Breast epithelium (tissue), 4 donors: ENCODE data around the gene BDKRB1. TPM values are rescaled to one million over a fixed set of nuclear protein-coding genes. Genes with fewer than 3 reads are reported as not detected.

ENCODE experiments used
- DNase-seq, 2 donors: peaks; one replicate each; pipeline ENCODE4 v3.0.0-alpha.2; 2019; ENCODE audit warnings: low spot score in 2 of 2
- H3K27ac ChIP-seq, 2 donors: fragments of 200-600 bp; sonication (generic) in 1 of 2; one replicate each; pipeline ENCODE4 v1.5.1; 2016 to 2019; ENCODE audit warnings: mild to moderate bottlenecking in 1 of 2
- H3K27me3 ChIP-seq, 2 donors: fragments of 200-600 bp; sonication (generic) in 1 of 2; one replicate each; pipeline versions ENCODE4 v1.5.1 to v1.6.0; 2017 to 2019; ENCODE audit warnings: control low read depth in 1 of 2, mild to moderate bottlenecking in 1 of 2
- H3K36me3 ChIP-seq: fragments of 200-600 bp; one replicate; pipeline ENCODE4 v1.5.1; 2019
- H3K4me1 ChIP-seq, 2 donors: fragments of 200-600 bp; sonication (generic); one replicate each; pipeline ENCODE4 v1.5.1; 2016 to 2019; ENCODE audit warnings: control low read depth in 1 of 2
- H3K4me3 ChIP-seq, 3 donors: fragments of 200-600 bp; sonication (generic); 1 replicate in 2 of 3; 2 replicates in 1 of 3; pipeline ENCODE4 v1.5.1; 2016 to 2019; ENCODE audit warnings: mild to moderate bottlenecking in 3 of 3, moderate library complexity in 2 of 3
- H3K9me3 ChIP-seq, 2 donors: fragments of 200-600 bp; sonication (generic) in 1 of 2; one replicate each; pipeline ENCODE4 v1.5.1; 2016 to 2019; ENCODE audit warnings: control low read depth in 1 of 2
- CTCF ChIP-seq, 3 donors: fragments of 450-650 bp; IDR thresholded peaks; one replicate each; pipeline ENCODE4 v1.5.1; 2016 to 2017; ENCODE audit warnings: antibody characterized with exemption in 3 of 3, mild to moderate bottlenecking in 3 of 3, moderate library complexity in 3 of 3
- POLR2A ChIP-seq: fragments of 450-650 bp; IDR thresholded peaks from one replicate; pipeline ENCODE4 v1.6.1; 2016; ENCODE audit warnings: antibody characterized with exemption, mild to moderate bottlenecking, moderate library complexity
- POLR2AphosphoS5 ChIP-seq, 3 donors: sonication (generic); formaldehyde crosslinking; IDR thresholded peaks; one replicate each; pipeline ENCODE4 v1.6.1; 2017; ENCODE audit warnings: antibody characterized with exemption in 3 of 3
- intact Hi-C: fragments of 100-400 bp; cut with DNase I; formaldehyde crosslinking; loops from one replicate; pipeline ENCODE4 v1.15.1; 2023; ENCODE audit warnings: low total_unique reads
- total RNA-seq, 3 donors: library from RNA; depleted of rRNA; stranded (reverse); fragments of >200 nt; gene quantifications; one replicate each; pipeline ENCODE4 v1.1.0, GENCODE V29; 2016

BDKRB1 gene
- total RNA-seq, 3 donors from 2014 or later: 5.9 TPM; not detected in 2

- intact Hi-C loops: no loop called here
- no peak overlapping the region for H3K4me3 ChIP-seq
- no peaks in the 10 kb centered on the region for H3K9me3 ChIP-seq
- no peaks in the 10 kb centered on the region for H3K27me3 ChIP-seq
- no peaks in the 10 kb centered on the region for H3K4me1 ChIP-seq
- TF ChIP-seq CTCF (IDR thresholded peaks at IDR 0.05): no peak
- TF ChIP-seq POLR2A: no peak
- TF ChIP-seq POLR2AphosphoS5 (IDR thresholded peaks at IDR 0.05): no peak
- H3K36me3 ChIP-seq: no peaks in the 10 kb centered on the region
- H3K27ac ChIP-seq: no peak overlapping the region
- peak in 1 of 2 donors; percentile 67 for DNase-seq
These were observed 7.6 kb downstream of the BDKRB1 start for GRCh38 chr14:96263347-96264199.

GRCh38 chr14:96264200-96264553 is 8.2 kb downstream of the BDKRB1 start:
- Histone ChIP-seq H3K9me3 (no peaks in the 10 kb centered on the region), H3K4me1 (no peaks in the 10 kb centered on the region), H3K27me3 (no peaks in the 10 kb centered on the region), H3K27ac (no peak overlapping the region), H3K4me3 (no peak overlapping the region), H3K36me3 (no peaks in the 10 kb centered on the region)
- TF ChIP-seq CTCF (IDR thresholded peaks at IDR 0.05) (no peak), POLR2AphosphoS5 (IDR thresholded peaks at IDR 0.05) (no peak), POLR2A (no peak)
- no peak for DNase-seq
- intact Hi-C loops: no loop called here

- intact Hi-C loops: no loop called here
- Histone ChIP-seq H3K27ac (no peak overlapping the region), H3K36me3 (no peaks in the 10 kb centered on the region), H3K4me1 (no peaks in the 10 kb centered on the region), H3K4me3 (no peak overlapping the region), H3K27me3 (no peaks in the 10 kb centered on the region), H3K9me3 (no peaks in the 10 kb centered on the region)
- TF ChIP-seq POLR2A: no peak
- peak in 1 of 3 donors; percentile 6 for TF ChIP-seq CTCF (IDR thresholded peaks at IDR 0.05)
- no peak for TF ChIP-seq POLR2AphosphoS5 (IDR thresholded peaks at IDR 0.05)
- DNase-seq: no peak
These were observed 8.8 kb downstream of the BDKRB1 start for GRCh38 chr14:96264853-96265252.

- no peak for TF ChIP-seq CTCF (IDR thresholded peaks at IDR 0.05)
- no peak for TF ChIP-seq POLR2AphosphoS5 (IDR thresholded peaks at IDR 0.05)
- TF ChIP-seq POLR2A: no peak
- Histone ChIP-seq H3K4me3 (no peak overlapping the region), H3K36me3 (no peaks in the 10 kb centered on the region), H3K4me1 (no peaks in the 10 kb centered on the region), H3K27me3 (no peaks in the 10 kb centered on the region), H3K27ac (no peak overlapping the region), H3K9me3 (no peaks in the 10 kb centered on the region)
- no peak for DNase-seq
- intact Hi-C loops: no loop called here
These were observed 9.5 kb downstream of the BDKRB1 start for GRCh38 chr14:96265383-96266095.

- Histone ChIP-seq H3K36me3 (no peaks in the 10 kb centered on the region), H3K4me1 (no peaks in the 10 kb centered on the region), H3K27me3 (no peaks in the 10 kb centered on the region), H3K27ac (peak overlapping the region in 1 of 2 donors; percentile 13), H3K4me3 (no peak overlapping the region), H3K9me3 (peaks cover 0 to 6% of the 10 kb centered on the region in 2 donors)
- intact Hi-C loops: no loop called here
- TF ChIP-seq POLR2A (no peak), POLR2AphosphoS5 (IDR thresholded peaks at IDR 0.05) (no peak), CTCF (IDR thresholded peaks at IDR 0.05) (no peak)
- peak in 1 of 2 donors; percentile 66 for DNase-seq
These were observed 11.3 kb downstream of the BDKRB1 start for GRCh38 chr14:96267336-96267735.
